Femur (tissue), 1 donor: ENCODE measurements around the gene KIRREL3.

Experiments
- DNase-seq: peaks from one replicate; pipeline ENCODE4 v3.0.0-alpha.2; 2017

The KIRREL3 gene

DNA sequence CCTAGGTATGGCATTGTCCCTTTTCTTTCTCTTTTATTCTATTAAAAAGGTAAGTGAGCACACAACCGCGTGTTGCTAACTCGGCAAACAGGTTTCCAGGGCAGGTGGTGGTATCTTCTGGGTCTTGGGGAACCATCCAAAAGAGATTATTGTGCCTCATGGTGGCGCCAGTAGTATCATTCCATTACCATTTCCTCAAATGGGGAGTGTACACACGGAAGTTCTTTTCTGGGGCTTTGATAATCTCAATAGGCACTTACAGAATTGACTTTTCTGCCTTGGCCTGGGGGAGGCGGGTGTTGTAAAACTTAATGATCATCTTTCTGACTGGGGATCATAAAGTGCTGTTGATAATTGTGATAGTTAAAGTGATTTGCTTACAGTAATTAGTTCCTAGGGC lies 234.1 kb downstream of the KIRREL3 start:
- DNase-seq, result no peak

DNA sequence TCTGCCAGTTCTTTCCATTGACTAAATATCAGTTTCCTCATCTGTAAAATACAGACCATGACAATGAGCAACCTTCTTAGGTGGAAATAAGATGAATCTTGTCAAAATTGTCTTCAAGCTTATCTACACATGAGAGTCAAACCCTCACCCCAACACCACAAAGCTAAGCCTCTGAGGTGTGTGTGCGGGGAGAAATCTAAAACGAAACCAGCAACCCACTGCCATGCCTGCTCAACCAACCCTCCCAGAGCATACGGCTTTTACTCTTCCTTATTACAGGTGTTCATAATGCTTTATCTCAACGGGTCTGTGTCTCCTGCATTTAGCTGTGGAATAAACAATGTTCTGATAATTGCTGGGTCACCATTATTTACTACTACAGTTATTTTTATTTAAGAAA lies 235.4 kb downstream of the KIRREL3 start:
- no peak for DNase-seq

DNA sequence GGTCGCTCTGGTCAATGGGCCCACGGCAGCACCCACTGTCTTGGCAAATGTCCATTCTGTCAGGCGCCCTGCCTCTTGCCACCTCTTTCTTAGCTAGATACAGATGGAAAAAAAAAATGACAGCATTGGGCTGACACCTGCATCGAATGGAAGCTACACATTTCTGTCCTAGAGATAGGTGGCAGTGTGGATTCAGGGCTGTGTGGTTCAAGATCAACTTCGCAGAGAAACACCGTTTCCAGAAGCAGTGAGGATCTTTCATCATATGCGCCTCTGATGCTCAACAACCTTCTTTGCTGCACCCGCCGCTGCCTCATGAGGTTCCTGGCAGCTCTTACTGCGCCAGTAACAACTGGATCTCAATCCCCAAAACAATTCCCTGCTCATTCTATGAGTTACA lies 236.3 kb downstream of the KIRREL3 start:
- DNase-seq, result no peak

DNA sequence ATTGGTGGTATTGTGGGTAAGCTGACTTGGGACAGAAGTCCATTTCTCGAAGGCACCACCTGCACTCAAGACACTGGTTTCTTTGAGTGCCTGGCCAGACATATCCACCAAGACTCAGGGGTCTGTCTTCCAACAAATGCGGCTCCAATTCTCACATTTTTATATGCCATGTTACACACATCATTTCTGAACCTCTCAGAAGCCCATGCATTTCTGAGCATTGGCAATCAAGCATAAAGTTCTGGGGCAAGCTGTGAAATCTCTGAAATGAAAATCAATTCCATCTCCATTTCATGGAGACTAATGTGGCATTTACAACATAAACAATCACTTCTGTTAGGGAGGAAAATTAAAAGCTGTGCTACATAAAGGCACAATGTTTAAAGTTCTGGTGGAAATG lies 243.7 kb downstream of the KIRREL3 start:
- no peak for DNase-seq

DNA sequence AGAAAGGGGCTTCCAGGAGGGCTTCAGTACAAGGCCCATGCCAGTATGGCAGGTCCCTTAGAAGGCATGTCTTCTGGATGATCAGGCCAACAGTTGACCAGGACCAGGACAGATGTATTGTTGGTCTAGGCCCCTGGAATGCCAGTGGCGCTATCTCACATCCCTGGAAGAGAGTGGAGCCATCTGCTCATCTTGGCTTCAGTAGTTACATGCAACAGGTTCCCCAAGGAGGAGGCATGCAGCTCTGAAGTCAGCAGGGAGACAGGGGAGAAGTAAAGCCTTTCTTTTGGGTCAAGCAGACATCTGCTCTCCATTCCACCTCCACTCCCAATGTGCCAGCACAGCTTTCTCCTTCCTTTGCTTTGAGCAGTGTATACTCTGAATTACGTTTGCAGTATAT lies 244.1 kb downstream of the KIRREL3 start:
- DNase-seq, result no peak

DNA sequence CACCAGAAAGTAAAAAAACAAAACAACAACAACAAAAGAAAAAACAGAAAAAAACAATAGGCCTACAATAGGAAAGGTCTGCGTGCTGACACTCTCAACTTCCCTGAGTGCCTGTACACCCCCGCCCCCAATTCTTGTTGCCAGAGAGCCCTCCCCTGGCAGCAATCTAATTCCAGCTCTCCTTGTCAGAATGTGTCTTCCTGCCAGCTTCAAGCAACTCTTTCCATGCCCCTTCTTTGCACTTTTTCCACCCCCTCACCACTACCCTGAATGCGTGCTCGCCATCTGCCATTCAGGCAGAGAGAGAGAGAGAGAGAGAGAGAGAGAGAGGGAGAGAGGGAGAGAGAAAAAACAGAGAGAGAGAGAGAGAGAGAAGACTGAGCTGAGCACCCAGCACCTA lies 245.0 kb downstream of the KIRREL3 start:
- no peak for DNase-seq

DNA sequence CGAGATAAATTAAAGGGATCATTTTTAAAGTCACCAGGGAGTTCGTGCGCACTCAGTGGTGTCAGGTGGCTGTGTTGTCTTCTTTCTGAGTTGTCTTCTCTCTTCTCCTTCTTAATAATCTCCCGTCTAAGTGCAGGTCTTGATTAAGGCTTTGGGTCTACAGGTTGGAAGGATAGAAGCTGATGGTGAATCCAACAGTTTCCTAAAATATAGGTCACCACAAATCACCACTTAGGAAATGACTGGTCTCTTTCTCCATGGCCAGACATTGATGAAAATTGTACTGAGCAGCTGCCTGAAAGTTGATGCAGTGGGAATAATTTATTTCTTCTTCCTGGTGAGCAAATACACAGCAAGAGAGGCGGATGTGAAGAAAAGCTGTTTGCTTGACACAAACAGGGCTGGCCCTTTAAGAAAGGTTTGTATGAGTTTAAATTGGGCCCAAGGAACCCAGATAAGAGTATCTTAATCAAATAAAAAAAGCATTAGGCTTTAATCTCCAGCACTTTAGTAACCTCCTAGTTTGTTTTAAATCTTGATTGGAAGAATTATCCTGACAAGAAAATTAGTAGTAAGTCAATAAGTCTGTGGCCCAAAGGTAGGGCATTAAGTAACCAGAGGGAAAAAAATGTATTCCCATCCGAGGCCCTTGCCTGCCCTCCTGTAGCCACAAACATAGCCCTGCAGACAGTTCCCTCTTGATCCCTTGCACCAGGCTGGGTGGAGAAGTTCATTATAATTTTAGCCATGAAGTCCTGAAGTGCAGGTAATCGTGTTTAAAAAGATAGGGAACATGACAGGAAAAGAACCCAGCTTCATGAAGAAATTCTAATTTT lies 245.8 kb downstream of the KIRREL3 start:
- no peak for DNase-seq

DNA sequence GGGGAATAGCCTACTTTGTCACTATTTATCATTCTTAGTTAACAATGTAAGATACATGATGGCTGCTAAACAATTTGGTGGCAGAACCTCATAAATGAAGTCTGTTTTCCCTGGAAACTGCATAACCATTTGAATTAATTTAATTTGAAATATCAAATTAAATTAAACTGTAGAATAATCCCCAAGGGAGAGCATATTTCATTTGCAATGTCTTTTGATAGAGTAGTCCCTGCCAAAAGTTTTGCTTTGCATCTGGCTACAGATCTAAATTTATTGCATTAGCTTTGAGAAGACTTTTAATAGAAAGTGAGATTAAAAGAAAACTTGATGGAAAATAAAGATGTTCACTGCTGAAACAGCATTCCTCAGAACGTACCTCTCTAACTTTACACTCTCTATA lies 246.6 kb downstream of the KIRREL3 start:
- DNase-seq, result no peak

DNA sequence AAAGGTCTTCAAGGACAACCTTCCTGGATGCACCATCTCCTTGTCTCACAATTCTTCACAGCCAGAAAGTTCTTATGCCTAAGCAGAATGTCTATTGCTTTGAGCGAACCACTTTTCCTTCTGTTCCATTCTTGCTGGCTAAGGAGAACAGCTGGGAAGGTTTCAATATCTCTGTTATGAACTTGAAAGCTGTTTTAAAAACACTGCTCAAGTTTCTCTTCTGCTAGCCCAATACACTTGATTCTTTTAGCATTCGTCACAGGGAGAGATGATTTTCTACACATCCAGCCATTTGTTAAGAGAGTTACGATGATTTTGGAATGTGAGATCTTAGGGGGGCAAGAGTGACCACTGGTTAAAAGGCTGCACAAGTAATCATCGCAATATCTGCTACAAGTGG lies 249.3 kb downstream of the KIRREL3 start:
- DNase-seq, result no peak

DNA sequence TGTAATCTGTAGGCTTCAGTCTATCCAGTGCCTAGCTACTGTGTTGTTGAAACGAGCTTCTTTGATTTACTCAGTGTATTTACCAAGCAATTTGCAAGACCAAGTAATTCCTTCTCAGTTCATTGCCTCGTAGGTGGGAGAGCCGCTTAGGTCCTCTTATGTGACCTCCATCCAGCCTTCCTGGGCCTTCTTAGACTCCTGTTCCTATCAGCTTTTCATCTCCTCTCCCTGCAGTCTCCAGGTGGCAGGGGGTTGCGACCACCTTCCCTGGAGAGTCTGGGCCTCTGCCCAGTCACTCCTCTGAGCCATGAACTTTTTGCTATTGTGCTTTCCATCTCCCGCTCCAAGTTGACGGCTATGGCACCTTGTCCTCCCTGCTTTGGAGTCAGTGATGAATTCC lies 251.8 kb downstream of the KIRREL3 start:
- DNase-seq, result no peak

DNA sequence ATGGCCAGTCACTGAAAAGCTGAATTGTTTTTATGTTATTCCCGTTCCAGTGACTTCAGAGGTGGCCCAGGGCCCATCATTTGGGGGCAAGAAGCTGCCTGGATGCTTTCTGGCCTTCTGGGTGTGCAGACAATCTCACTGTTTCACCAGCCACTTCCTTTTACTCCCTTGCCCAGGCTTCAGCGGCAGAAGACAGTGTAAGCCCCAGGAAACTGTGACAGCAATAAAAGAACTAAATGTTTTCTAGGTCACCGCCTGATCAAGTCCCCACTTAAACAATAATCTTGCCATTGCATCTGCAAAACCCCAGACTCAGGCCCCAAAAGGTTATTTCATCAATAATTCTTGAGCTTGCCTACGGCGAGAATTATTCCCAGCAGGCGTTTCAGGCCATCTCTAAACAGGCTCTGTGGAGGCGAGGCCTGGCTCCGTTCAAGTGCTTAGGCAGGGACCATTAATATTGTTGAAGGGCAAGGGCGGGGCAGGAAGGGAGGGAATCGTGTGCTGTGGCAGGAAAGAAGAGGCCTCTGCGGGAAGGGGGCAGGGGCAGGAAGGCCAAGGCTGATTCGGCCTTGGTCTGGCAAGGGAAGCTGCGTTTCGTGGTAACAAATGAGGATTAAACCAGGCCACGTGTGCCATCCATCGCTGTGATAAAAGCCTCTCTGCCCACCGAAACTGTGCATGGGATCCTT lies 252.3 kb downstream of the KIRREL3 start:
- DNase-seq, result no peak

DNA sequence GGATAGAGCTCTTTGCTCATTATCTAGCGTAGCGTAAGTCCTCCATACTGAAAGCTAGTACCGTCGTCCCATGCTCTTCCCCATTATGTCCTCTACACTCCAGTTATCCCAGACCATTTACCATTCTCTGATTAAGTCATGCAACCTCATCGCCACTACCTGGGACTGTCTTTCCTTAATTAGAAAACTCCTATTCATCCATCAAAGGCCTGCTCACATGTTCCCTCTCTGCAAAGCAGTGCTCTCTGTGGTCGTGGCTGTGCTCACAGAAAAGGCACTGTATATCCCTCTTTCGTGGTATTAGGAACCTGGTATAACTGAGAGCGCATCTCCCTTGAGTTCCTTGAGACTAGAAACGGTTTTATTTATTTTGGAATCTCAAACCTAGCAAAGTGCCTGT lies 253.3 kb downstream of the KIRREL3 start:
- no peak for DNase-seq

DNA sequence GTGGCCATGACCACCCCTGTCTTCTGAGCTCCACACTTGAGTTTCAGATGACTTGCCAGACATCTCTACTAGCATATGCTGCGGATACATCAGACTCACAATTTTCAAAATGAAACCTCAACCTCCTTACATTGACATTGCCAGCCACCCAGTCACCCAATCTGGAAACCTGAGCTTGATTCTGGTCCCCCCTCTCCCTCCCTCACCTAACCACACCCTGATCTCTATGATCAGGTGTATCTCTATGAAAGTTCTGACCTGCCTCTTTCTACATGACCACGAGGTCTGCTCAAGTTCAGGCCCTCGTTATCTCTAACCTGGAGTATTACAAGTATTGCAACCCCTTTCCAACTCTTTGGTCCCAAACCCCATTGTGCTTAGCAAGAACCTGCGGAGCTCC lies 254.1 kb downstream of the KIRREL3 start:
- DNase-seq, result no peak

DNA sequence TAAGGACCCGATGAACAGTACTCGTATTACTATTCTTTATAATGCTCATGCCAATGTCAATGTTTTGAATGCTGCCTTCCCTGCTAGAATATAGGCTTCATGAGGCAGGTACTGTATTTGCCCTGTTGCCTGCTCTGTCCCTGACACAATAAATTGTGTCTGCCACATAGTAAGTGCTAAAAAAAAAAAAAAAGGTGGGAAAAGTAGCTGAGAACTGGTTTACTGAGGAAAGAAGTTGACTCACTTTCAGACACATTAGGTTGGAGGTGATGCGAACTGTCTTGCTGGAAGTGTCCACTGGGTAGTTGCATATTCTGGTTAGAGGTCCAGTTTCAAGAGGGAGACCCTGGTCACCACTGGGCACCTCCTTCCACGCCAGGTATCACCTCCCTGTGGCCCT lies 255.9 kb downstream of the KIRREL3 start:
- no peak for DNase-seq

DNA sequence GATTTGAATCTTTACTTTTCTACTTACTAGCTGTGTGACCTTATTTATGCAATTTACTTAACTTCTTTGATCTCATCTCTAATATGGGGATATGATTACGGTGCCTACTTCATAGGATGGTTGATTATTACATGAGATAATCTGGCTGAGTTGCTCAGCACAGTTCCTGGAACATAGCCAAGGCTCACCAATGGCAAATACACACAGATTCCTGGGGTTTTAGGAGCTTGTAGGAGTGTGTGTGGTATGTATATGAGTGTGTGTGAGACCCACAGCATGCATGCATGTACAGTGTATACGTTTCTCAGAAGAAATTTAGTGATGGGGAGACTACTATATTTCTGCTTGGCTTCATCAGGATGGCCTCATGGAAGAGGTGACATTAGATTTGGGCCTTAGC lies 256.9 kb downstream of the KIRREL3 start:
- no peak for DNase-seq

DNA sequence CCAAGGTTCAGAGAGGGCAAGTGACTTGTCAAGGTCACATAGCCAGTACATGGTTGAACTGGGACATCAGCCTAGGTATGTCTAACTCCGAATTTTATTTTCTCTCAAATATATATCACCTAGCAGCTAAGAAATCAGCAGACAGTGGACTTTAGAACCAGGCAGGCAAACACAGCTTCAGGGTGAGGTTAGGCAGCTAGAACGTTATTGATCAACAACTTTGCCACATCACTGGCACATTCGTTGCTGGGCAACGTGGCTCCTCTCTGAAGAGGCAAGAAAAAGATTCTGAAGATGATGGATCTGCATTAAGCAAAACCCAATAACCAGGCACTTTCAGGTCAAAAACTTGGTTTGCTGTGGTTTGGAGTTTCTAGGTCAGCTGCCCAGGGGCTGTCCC lies 258.0 kb downstream of the KIRREL3 start:
- DNase-seq, result no peak

DNA sequence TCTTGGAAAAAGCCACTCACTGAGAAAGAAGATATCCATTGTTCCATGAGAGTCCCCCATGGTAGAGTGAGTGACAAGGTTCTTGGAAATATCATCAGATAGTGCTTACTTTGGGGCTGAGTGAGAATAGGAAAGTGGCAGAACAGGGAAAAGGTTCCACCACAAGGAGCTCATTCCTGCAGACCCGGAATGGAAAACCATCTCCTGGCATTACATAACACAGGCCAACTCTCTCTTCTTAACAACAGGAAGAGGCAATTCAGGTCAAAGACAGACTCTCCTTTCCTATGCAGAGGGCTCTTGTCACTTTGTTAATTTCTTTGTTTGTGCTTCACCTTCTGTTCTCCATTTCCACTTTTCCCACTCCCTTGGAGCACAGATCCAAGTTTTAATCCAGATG lies 259.7 kb downstream of the KIRREL3 start:
- no peak for DNase-seq

DNA sequence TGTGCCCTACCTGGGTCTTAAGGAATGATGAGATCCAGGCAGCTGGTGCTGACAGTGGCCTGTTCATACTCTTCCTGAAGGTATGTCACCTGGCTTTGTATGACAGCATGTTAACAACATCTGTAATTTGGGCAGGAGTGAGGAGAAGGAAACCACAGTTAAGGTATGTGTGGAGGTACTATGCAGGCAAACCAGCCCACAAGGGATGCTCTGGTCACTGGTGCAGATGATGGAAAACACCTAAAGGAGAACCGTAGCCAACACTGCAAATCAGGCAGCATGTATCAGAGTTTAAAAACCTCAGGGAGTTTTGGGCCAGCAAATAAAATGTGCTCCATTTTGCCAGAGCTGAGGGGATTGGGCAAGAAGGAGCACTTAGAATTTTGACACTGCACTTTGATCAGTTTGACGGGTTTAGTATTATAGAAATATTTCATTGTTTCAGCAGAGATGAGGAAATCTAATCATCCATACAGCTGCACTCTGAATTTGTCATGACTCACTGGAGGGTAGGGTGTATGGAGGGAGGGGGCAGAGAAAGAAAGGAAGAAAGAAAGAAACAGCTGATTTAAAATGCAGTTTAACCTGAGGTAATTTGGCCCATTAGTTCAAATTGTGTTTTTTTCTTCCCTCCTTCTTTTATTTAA lies 260.9 kb downstream of the KIRREL3 start:
- DNase-seq, result no peak

DNA sequence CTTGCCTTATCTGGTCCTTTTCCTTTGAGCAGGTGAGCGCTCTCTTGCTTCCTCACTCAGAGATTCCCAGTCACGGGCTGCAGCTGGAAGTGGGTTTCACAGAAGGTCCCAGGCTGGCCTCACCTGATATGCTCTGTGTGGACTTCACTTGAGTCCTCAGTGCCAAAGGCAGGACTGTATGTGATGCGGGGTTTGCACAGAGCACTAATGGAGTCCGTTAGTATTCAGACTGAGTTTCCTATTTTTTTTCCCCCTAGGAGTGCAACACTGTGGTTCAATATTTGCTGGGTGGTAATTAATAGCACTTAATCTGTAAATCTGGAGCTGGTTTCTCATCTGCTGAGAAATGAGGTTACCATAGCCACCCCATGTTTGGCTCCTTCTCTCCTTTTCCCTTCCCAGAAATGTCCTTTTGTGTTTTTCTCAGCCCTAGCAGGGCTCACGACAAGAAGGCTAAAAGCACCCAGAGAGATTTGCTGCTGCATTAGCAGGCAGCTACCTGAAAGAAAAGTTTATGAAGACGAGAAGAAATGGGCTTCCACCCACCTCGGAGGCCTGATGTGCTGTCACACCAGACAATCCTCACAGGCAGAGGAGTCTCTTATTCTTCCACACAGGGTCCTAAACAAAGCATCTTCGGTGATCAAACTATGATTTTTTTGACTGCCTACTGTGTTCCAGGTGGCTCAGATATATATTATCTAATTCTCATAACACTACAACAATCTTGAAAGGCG lies 262.1 kb downstream of the KIRREL3 start:
- no peak for DNase-seq

DNA sequence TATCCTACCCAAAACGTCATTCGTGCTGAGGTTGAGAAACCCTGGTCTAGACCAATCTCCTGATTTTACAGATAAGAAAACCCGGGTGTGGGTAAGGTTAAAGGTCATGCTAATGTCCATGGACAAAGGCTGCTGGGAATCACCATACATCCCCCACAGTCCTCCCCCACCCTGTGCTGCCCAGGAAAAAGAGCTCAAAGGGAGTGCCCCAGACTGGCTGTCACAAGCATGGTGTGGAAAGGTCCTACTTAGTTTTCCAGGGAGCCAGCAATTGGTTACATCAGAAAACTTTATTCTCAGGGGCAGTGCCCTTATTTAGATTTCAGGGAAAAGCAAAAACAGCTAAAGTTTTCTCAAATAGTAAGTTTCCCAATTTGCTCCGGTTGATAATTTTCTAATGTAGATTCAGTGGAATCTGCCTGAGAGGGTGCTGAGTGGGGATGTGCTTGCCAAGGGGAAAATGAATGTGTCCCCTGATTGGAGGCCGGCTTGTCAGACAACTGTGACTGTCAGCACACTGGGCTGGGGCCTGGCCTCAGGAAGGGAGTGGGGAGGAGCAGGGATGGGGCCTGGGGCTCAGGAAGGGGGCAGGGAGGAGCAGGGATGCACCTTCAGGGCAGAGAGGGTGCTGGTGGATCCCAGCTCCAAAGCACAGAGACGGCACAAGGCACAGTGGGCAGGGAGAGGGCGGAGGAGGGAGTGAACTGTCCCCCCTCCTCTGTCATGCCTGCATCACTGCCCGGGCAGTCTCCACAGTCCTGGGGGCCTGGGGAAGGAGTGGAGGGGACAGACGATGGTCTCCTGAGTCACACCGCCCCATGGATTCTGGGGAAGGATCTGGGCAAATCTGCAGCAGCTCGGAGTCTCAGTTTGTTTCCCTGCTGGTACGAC lies 263.6 kb downstream of the KIRREL3 start:
- DNase-seq, result no peak

DNA sequence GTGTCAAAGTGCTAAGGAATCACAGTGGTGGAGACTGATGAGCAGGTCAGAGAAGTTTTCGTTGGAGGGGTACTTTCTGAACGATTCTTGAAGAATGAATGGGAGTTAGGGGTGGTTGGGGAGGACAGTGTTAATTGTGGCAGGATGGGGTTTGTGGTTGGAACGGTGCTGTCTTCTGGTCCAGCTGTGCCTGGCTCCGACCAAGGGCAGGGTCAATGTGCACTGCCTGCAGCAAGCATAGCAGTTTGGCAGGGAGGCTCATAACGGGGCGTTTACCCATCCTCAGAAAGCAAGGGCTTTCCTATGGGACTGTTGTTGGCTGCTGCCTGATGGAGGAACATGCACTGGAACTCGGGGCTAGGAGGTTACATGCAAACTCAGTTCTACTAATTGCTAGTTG lies 265.8 kb downstream of the KIRREL3 start:
- DNase-seq, result no peak

DNA sequence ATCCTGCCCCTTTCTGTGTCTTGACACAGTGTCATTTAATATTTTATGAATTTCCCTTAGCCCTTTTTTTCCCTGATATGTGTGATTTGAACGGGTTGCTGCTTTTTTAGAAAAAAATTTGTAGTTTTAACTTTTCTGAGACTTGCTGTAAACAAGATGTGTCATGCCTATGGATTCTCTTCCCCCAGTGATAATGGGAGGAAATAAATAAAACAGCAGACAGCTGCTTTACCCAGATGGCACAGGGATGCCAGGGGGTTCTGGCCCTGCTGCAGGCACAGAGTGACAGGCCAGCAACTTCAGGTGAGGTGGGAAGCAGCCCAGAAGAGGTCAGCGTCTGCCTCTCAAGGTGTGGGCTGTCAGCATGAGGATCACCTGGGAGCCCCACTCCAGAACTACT lies 266.9 kb downstream of the KIRREL3 start:
- DNase-seq, result no peak
